Thyroid gland (tissue), 4 donors: ENCODE data around the gene NLRP9. TPM values are rescaled to one million over a fixed set of nuclear protein-coding genes. Genes with fewer than 3 reads are reported as not detected.

ENCODE experiments used
- DNase-seq, 2 donors: peaks; one replicate each; pipeline ENCODE4 v3.0.0-alpha.2; 2019
- H3K27ac ChIP-seq, 3 donors: fragments of 200-600 bp; sonication (generic); 1 replicate in 2 of 3; 2 replicates in 1 of 3; pipeline ENCODE4 v1.5.1; 2016 to 2019; ENCODE audit warnings: mild to moderate bottlenecking in 1 of 3, moderate library complexity in 1 of 3
- H3K27me3 ChIP-seq: fragments of 200-600 bp; sonication (generic); one replicate; pipeline ENCODE4 v1.5.1; 2019
- H3K36me3 ChIP-seq, 2 donors: fragments of 200-600 bp; sonication (generic); one replicate each; pipeline ENCODE4 v1.5.1; 2016 to 2019
- H3K4me1 ChIP-seq, 2 donors: fragments of 200-600 bp; sonication (generic); one replicate each; pipeline ENCODE4 v1.5.1; 2017 to 2019
- H3K4me3 ChIP-seq, 3 donors: fragments of 200-600 bp; sonication (generic); replicated peaks in 1 of 3; 1 replicate in 2 of 3; 2 replicates in 1 of 3; pipeline ENCODE4 v1.5.1; 2016; ENCODE audit warnings: mild to moderate bottlenecking in 1 of 3
- H3K9me3 ChIP-seq: fragments of 200-600 bp; sonication (generic); one replicate; pipeline ENCODE4 v1.5.1; 2017
- POLR2A ChIP-seq, 2 donors: fragments of 450-650 bp; IDR thresholded peaks; one replicate each; pipeline ENCODE4 v1.6.1; 2017; ENCODE audit warnings: antibody characterized with exemption in 2 of 2, mild to moderate bottlenecking in 2 of 2, moderate library complexity in 1 of 2
- WGBS, 2 donors: methylation state at CpG; one replicate each; pipeline ENCODE4 v1.1.5; 2017; 5-methylcytosine and 5-hydroxymethylcytosine counted together
- intact Hi-C: fragments of 100-400 bp; cut with DNase I; formaldehyde crosslinking; loops from one replicate; pipeline ENCODE4 v1.15.1; 2023
- total RNA-seq, 4 donors: library from RNA; depleted of rRNA; stranded (reverse); fragments of >200 nt; gene quantifications; one replicate each; pipeline ENCODE4 v1.2.3, GENCODE V29; 2016
- TF ChIP-seq, protein P1 (sequence below), 6 experiments: fragments of 200-600 bp in 3 of 6; fragments of 450-650 bp in 3 of 6; sonication (generic) in 3 of 6; IDR thresholded peaks; one replicate each; pipeline ENCODE4 v1.5.1; 2016 to 2019; ENCODE audit warnings: antibody characterized with exemption in 6 of 6, mild to moderate bottlenecking in 2 of 6, inconsistent platforms in 1 of 6, moderate library complexity in 1 of 6

NLRP9 gene
- total RNA-seq, 4 donors from 2014 or later = not detected

DNA sequence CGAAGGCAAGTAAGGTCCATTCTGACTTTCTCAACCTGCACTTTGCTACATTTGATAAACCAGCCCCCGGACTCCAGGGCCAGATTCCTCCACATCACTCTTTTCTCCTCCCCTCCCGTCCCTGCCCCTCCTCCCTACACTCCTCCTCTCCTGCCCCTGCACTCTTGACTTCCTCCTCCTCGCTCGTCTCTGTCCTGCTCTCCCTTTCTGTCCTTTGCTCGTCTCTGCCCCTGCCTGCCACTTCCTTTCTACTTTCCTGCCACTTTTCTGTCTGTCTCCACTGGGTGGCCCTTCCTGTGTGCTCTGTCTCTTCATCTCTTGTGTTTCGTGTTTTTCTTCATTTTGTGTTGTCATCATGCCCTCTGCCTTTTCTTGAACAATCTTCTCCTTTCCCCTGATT lies 76.4 kb downstream of the NLRP9 start:
- Histone ChIP-seq H3K27me3 (no peaks in the 10 kb centered on the region), H3K4me1 (peaks cover 19 to 30% of the 10 kb centered on the region in 2 donors), H3K27ac (no peak overlapping the region), H3K9me3 (no peaks in the 10 kb centered on the region), H3K36me3 (peaks cover 63 to 67% of the 10 kb centered on the region in 2 donors), H3K4me3 (no peak overlapping the region)
- WGBS, 2 donors = 78 to 80% methylated on average over 7 of the region's 7 CpGs
- no peak for TF ChIP-seq POLR2A (IDR thresholded peaks at IDR 0.05)
- TF ChIP-seq, protein P1, sequence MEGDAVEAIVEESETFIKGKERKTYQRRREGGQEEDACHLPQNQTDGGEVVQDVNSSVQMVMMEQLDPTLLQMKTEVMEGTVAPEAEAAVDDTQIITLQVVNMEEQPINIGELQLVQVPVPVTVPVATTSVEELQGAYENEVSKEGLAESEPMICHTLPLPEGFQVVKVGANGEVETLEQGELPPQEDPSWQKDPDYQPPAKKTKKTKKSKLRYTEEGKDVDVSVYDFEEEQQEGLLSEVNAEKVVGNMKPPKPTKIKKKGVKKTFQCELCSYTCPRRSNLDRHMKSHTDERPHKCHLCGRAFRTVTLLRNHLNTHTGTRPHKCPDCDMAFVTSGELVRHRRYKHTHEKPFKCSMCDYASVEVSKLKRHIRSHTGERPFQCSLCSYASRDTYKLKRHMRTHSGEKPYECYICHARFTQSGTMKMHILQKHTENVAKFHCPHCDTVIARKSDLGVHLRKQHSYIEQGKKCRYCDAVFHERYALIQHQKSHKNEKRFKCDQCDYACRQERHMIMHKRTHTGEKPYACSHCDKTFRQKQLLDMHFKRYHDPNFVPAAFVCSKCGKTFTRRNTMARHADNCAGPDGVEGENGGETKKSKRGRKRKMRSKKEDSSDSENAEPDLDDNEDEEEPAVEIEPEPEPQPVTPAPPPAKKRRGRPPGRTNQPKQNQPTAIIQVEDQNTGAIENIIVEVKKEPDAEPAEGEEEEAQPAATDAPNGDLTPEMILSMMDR (IDR thresholded peaks at IDR 0.05) = no peak
- no peak for DNase-seq
- intact Hi-C loops = no loop called here

DNA sequence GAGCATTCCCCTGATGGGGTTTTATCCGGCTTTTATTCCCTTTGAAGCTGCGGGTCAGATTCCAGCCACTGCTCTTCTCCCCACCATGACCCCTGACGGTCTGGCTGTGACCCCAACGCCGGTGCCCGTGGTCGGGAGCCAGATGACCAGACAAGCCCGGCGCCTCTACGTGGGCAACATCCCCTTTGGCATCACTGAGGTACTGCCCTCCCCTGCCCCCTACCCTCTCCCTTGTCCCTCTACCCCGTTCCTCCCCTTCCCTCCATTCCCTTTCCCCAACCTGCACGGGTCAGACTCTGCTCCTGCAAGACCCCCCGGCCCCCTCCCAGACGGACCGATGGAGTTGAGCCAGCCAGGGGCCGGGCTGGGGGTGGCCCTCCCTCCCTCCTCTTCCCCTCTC lies 77.2 kb downstream of the NLRP9 start:
- DNase-seq = no peak
- Histone ChIP-seq H3K36me3 (peaks cover 55 to 59% of the 10 kb centered on the region in 2 donors), H3K4me1 (peaks cover 27 to 38% of the 10 kb centered on the region in 2 donors), H3K27me3 (no peaks in the 10 kb centered on the region), H3K27ac (no peak overlapping the region), H3K9me3 (no peaks in the 10 kb centered on the region), H3K4me3 (no peak overlapping the region)
- intact Hi-C loops = no loop called here
- WGBS, 2 donors = 80 to 85% methylated on average over 12 to 16 of the region's 16 CpGs
- no peak for TF ChIP-seq POLR2A (IDR thresholded peaks at IDR 0.05)
- TF ChIP-seq, protein P1 (IDR thresholded peaks at IDR 0.05) = no peak

DNA sequence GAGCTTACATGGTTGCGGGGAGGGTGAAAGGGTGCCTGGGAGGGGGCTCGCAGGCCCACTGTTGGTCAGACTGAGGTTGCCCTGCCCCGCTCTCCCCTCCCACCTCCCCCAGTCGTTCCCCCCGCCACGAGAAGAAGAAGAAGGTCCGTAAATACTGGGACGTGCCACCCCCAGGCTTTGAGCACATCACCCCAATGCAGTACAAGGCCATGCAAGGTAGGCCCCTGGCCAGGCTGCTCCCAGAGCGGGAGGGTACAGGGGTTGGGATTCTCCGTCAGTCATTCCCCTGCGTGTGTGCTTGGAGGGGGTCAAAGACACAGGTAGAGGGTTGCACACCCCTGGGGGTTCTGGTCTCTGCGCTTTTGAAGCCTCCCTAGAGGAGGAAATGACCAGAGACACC lies 77.8 kb downstream of the NLRP9 start:
- intact Hi-C loops = no loop called here
- no peak overlapping the region for H3K27ac ChIP-seq
- WGBS, 2 donors = 89 to 100% methylated on average over 4 to 12 of the region's 12 CpGs
- no peak for TF ChIP-seq POLR2A (IDR thresholded peaks at IDR 0.05)
- TF ChIP-seq, protein P1 (IDR thresholded peaks at IDR 0.05) = no peak
- peaks cover 32 to 41% of the 10 kb centered on the region in 2 donors for H3K4me1 ChIP-seq
- DNase-seq = no peak
- H3K36me3 ChIP-seq = peaks cover 49 to 57% of the 10 kb centered on the region in 2 donors
- H3K9me3 ChIP-seq = no peaks in the 10 kb centered on the region
- no peak overlapping the region for H3K4me3 ChIP-seq
- H3K27me3 ChIP-seq = no peaks in the 10 kb centered on the region

DNA sequence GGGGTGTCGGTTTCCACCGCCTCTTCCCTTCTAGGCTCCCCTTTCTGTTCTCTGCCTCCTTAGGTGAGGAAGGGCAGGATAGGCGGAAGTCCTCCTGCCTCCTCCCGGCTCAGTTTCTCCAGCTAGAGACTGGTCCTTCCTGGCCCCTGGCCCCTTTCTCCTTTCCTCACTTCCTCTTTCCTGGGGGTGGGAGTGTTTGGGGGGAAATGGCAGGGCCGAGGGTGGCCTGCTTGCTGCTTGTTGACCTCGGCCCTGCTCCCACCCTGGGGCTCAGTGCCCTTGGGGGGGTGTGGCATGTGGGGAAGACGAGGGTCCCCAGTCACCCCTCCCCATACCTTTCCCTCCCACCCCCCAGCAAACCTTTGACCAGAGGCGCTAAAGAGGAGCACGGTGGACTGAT lies 78.4 kb downstream of the NLRP9 start:
- Histone ChIP-seq H3K27ac (no peak overlapping the region), H3K4me1 (peaks cover 32 to 41% of the 10 kb centered on the region in 2 donors), H3K36me3 (peaks cover 49 to 54% of the 10 kb centered on the region in 2 donors), H3K4me3 (no peak overlapping the region), H3K9me3 (no peaks in the 10 kb centered on the region), H3K27me3 (no peaks in the 10 kb centered on the region)
- intact Hi-C loops = loop anchor here (10.0 kb wide), 1 partner anchor 275 kb away; the partner anchor contains the start of genes RPL28 and TMEM238
- no peak for TF ChIP-seq POLR2A (IDR thresholded peaks at IDR 0.05)
- TF ChIP-seq, protein P1 (IDR thresholded peaks at IDR 0.05) = no peak
- 74 to 77% methylated on average over 9 of the region's 9 CpGs for whole genome bisulfite sequencing, 2 donors
- no peak for DNase-seq

DNA sequence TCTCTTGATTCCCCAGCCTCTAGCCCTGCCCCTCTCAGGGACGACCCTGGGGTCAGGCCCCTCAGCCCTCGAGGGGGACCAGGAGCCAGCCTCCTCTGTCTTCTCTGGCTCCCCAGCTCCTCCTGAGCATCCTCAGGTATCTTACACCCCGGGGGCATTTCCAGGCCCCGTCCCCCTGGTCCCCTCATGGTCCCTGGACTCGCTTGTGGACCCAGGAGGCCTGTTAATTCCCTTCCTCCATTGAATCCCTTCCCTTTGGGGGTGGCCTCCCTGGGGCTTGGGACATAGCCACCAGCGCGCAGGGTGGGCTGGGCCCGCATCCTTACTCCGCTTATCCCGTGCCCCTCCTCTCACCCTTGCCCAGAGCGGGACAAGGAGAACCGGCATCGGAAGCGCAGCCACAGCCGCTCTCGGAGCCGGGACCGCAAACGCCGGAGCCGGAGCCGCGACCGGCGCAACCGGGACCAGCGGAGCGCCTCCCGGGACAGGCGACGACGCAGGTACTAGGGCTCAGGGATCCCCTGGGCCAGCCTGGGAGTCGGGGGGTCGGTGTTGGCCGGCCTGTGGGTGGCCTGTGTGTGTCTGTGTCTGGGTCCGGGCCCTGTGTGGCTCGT lies 79.2 kb downstream of the NLRP9 start:
- TF ChIP-seq, protein P1 (IDR thresholded peaks at IDR 0.05) = no peak
- TF ChIP-seq POLR2A (IDR thresholded peaks at IDR 0.05) = no peak
- 92% methylated on average over 36 to 37 of the region's 37 CpGs for WGBS, 2 donors
- peaks cover 32 to 41% of the 10 kb centered on the region in 2 donors for H3K4me1 ChIP-seq
- H3K9me3 ChIP-seq = no peaks in the 10 kb centered on the region
- peaks cover 43 to 46% of the 10 kb centered on the region in 2 donors for H3K36me3 ChIP-seq
- intact Hi-C loops = loop anchor here (10.0 kb wide), 1 partner anchor 274 kb away; the partner anchor contains the start of genes RPL28 and TMEM238
- no peak for DNase-seq
- H3K27me3 ChIP-seq = no peaks in the 10 kb centered on the region
- no peak overlapping the region for H3K27ac ChIP-seq
- H3K4me3 ChIP-seq = no peak overlapping the region
